GM13976 (cell line): Measurements from ENCODE around the gene TAF8.

Source experiments
- DNase-seq: peaks from one replicate; pipeline ENCODE4 v3.0.0; 2012; ENCODE audit warnings: low spot score
- in situ Hi-C: fragments of 300-500 bp; cut with MboI; formaldehyde crosslinking; loops from one replicate; pipeline ENCODE4 v1.12.0; 2022; ENCODE audit warnings: low sequenced_read_pairs, mixed read lengths, inconsistent platforms; ENCODE audit not compliant: unreplicated experiment
- TF ChIP-seq, protein P1 (sequence below): IDR thresholded peaks from 2 replicates; pipeline ENCODE4 v1.5.1; 2012; ENCODE audit warnings: borderline replicate concordance, mild to moderate bottlenecking; ENCODE audit not compliant: insufficient read depth; ENCODE audit errors: extremely low read depth, missing control alignments, control extremely low read depth

TAF8 gene

DNA sequence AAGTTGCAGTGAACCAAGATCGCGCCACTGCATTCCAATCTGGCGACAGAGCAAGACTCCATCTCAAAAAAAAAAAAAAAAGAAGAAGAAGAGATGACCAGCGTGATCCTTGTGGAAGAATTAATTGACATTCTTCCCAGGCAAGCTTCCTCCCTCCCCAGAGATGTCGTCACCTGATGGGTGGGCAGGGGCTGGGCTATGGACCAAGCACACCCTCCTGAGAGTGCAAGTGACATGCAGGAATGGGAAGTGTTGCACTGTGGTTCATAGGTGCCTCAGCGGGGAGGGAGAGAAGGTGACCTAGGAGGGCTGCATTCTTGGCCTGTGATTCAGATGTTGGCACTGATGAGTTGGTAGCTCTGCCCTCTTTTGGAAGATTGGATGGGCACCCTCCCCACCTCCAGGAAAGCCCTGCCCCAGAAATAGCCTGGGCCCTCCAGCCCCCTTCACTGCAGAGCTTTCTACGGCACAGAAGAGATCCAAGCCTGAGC, 37.8 kb downstream of the TAF8 start:
- in situ Hi-C loops: no loop called here
- TF ChIP-seq, protein P1, sequence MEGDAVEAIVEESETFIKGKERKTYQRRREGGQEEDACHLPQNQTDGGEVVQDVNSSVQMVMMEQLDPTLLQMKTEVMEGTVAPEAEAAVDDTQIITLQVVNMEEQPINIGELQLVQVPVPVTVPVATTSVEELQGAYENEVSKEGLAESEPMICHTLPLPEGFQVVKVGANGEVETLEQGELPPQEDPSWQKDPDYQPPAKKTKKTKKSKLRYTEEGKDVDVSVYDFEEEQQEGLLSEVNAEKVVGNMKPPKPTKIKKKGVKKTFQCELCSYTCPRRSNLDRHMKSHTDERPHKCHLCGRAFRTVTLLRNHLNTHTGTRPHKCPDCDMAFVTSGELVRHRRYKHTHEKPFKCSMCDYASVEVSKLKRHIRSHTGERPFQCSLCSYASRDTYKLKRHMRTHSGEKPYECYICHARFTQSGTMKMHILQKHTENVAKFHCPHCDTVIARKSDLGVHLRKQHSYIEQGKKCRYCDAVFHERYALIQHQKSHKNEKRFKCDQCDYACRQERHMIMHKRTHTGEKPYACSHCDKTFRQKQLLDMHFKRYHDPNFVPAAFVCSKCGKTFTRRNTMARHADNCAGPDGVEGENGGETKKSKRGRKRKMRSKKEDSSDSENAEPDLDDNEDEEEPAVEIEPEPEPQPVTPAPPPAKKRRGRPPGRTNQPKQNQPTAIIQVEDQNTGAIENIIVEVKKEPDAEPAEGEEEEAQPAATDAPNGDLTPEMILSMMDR: no peak
- DNase-seq: no peak

DNA sequence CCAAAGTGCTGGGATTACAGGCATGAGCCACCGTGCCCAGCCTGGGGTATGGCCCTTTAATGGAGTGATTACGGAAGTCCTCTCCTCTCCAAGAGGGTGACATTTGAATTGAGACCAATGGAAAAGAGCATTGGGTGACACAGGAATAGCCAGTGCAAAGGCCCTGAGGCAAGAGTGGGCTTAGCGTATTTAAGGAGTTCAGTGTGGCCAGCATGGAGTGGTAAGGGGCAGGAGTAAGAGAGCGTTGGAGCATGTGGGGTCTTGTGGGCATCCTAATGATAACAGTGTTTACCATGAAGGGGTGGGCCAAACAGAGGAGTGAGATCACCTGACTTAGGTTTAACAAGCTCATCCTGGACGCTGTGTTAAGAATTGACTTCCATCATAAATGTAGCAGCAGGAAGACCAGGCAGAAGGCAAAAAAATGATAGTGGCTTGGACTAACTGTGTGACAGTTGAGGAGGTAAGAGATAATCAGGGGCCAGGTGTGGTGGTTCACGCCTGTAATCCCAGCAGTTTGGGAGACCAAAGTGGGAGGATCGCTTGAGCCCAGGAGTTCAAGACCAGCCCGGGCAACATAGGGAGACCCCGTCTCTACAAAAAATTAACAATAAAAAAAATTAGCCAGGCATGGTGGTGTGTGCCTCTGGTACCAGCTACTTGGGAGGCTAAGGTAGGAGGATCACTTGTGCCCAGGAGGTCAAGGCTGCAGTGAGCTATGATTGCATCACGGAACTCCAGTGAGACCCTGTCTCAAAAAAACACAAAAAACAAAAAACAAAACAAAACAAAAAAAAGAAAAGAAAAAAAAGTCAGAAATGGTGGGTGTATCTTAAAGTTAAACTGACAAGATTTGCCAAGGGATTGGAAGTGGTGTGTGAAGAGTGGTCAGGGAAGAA, 40.7 kb downstream of the TAF8 start:
- DNase-seq: no peak
- TF ChIP-seq, protein P1: no peak
- in situ Hi-C loops: no loop called here

DNA sequence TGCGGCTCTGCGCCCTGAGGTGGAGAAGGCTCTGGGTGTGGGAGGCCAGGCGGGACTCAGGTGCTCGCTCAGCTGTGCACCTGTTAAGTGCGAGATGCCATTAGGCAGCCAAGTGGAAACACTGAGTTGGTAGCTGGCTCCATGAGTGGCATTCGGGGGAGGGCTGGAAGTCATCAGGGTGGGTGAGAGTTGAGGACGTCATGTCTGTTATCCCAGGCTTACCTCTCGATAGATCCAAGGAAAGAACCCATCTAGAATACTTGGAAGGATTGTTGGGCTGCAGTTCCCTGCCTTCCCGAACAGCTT, 41.3 kb downstream of the TAF8 start:
- TF ChIP-seq, protein P1: no peak
- DNase-seq: no peak
- in situ Hi-C loops: no loop called here

DNA sequence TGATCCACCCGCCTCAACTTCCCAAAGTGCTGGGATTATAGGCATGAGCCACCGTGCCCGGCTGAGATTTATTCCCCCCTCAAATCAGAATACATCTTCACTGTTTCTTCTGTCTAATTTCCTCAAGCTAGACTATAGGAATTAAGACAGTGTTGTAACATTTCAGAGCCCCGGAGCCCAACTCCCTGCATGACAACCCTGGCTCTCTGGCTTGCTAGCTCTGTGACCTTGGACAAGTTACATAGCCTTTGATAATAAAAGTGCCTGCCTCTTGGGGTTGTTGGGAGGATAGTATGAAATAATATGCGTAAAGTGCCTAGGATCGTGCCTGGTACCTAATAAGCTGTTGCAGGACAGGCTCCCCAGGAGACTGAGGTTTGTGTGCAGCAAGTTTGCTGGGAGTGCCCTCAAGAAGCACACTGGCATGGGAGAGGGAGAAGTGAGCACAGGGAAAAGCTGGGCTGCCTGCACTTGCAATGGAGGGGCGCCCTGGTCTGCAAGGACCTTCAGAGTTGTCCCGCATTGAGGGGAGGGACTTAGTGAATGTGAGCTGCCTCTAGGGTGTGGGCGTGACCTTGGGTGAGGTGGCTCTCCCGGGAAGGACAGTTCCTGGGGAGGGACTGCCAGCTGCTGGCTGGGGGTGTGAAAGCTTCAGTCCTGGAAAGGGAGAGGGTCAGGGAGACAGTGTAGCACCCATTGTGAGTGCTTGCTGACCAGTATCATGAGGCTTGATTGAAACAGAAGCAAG, 43.4 kb downstream of the TAF8 start:
- no peak for DNase-seq
- in situ Hi-C loops: no loop called here
- TF ChIP-seq, protein P1: no peak

DNA sequence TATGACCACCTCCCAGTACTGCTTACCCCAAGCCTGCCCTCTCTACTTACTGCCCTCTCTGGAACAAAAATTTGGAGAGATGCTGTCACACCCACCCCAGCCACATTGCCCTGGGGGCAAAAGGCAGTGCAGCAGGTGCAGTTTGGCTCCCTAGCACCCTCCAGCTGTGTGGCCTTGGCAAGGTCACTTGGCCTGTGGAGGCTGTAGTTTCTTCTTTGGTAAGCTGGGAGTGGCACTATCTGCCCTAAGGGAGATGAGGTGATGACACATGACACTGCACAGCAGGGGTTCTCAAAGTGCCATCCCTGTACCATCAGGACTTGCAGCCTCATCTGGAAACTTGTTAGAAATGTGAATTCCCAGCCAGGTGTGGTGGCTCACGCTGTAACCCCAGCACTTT, 44.8 kb downstream of the TAF8 start:
- no peak for DNase-seq
- in situ Hi-C loops: no loop called here
- TF ChIP-seq, protein P1: no peak

DNA sequence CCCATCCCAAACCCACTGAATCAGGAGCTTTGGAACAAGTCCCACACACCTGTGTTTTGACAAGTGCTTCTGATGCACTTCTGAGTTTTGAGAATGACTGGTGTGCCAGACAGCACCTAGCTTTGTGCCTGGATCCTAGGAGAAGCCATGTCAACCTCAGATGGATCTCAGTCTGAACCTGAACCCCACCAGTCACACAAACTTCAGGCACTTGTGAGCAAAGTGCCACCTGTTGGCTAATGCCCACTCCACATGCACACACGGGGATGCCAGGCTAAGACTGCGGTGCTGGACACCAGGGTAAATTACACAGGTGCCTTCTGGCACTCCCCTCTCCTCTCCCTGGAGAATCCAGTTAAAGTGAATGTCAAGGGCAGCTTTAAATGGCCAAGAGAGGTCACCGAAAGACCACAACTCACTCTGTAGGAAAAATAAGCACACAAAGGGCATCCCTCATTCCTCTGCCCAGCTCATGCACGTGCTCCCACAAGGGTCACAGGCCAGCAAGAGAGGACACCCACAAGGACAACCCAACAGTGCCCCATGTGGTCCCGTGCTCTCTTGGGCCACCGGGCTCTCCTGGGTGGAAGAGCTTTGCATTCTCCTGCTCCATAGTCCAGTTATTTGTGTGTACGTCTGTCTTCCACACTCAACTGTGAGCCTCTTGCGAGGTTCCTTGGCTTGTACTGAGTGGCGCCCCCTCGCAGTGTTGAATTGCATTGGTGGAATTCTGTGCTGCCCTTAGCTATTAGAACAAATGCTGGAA, 45.6 kb downstream of the TAF8 start:
- no peak for DNase-seq
- TF ChIP-seq, protein P1: no peak
- in situ Hi-C loops: no loop called here
